Measurements from ENCODE around the gene C12orf54.
A peak's percentile ranks its signal among the peaks of the same experiment; 100 is the strongest.
"Not testable (repeated sequence)": the region's sequence is repeated elsewhere in the genome, so short reads cannot be mapped to it uniquely, and the experiment has no call there.

The C12orf54 gene

GRCh38 chr12:48452961-48453360, 29.3 kb upstream of the C12orf54 start:
- not testable (repeated sequence) for DNase-seq; H2BK12ac ChIP-seq (ENCODE audit: low read length in 2 of 2)
- WGBS = 55% methylated on average over 1 of the region's 2 CpGs

GRCh38 chr12:48454667-48455066, 27.6 kb upstream of the C12orf54 start:
- Histone ChIP-seq H2AK5ac (ENCODE audit: low read length, severe bottlenecking) (no peak overlapping the region), H3K27ac (ENCODE audit: low read length, poor library complexity, severe bottlenecking) (no peak overlapping the region), H3K14ac (ENCODE audit: low read length in 2 of 2) (no peak overlapping the region), H3K4me1 (ENCODE audit: control insufficient read depth, insufficient read depth, low read depth, low read length) (no peaks in the 10 kb centered on the region), H3K79me1 (replicated peaks; ENCODE audit: low read length, poor library complexity, severe bottlenecking) (no peaks in the 10 kb centered on the region), H3K4me3 (ENCODE audit: insufficient read depth in 1 of 2, low read depth in 1 of 2, low read length in 2 of 2) (no peak overlapping the region), H3K9me3 (ENCODE audit: control insufficient read depth, low read length) (no peaks in the 10 kb centered on the region), H4K91ac (ENCODE audit: low read length) (no peak overlapping the region), H4K8ac (ENCODE audit: low read length) (no peak overlapping the region), H2BK5ac (ENCODE audit: low read depth, low read length, poor library complexity, severe bottlenecking) (no peak overlapping the region), H2AFZ (ENCODE audit: low read depth, low read length) (no peak overlapping the region), H3K4ac (ENCODE audit: low read depth in 1 of 2, low read length in 2 of 2) (no peak overlapping the region), H3K23ac (ENCODE audit: low read length in 2 of 2) (no peak overlapping the region), H3K36me3 (ENCODE audit: control insufficient read depth in 1 of 2, insufficient read depth in 2 of 2, low read depth in 1 of 2, low read length in 2 of 2) (no peaks in the 10 kb centered on the region), H2BK15ac (ENCODE audit: low read depth, poor library complexity, severe bottlenecking) (no peak overlapping the region), H3K9ac (ENCODE audit: low read length) (peak overlapping the region; percentile 52), H3K4me2 (ENCODE audit: low read length, poor library complexity, severe bottlenecking) (no peak overlapping the region), H3K18ac (ENCODE audit: low read depth in 1 of 2, low read length in 2 of 2) (no peak overlapping the region), H2BK12ac (ENCODE audit: low read length in 2 of 2) (no peak overlapping the region), H2BK120ac (ENCODE audit: low read depth, low read length) (no peak overlapping the region), H3K27me3 (ENCODE audit: control insufficient read depth in 1 of 2, insufficient read depth in 1 of 2, low read length in 2 of 2) (peaks cover 0 to 3% of the 10 kb centered on the region in 2 experiments)
- DNase-seq = peak; percentile 20
- no CpG with 5 or more reads among the region's 1 CpG for WGBS

More at GRCh38 chr12:48452961-48453360, 29.3 kb upstream of the C12orf54 start:
- H3K4me2 ChIP-seq (ENCODE audit: low read length, poor library complexity, severe bottlenecking); H2BK15ac ChIP-seq (ENCODE audit: low read depth, poor library complexity, severe bottlenecking); H3K4ac ChIP-seq (ENCODE audit: low read depth in 1 of 2, low read length in 2 of 2); H4K91ac ChIP-seq (ENCODE audit: low read length); H3K18ac ChIP-seq (ENCODE audit: low read depth in 1 of 2, low read length in 2 of 2); H3K23ac ChIP-seq (ENCODE audit: low read length in 2 of 2); H2BK5ac ChIP-seq (ENCODE audit: low read depth, low read length, poor library complexity, severe bottlenecking); H2AK5ac ChIP-seq (ENCODE audit: low read length, severe bottlenecking); H3K27me3 ChIP-seq (ENCODE audit: control insufficient read depth in 1 of 2, insufficient read depth in 1 of 2, low read length in 2 of 2); H3K9ac ChIP-seq (ENCODE audit: low read length); H3K4me1 ChIP-seq (ENCODE audit: control insufficient read depth, insufficient read depth, low read depth, low read length); H2AFZ ChIP-seq (ENCODE audit: low read depth, low read length); H2BK120ac ChIP-seq (ENCODE audit: low read depth, low read length); H3K27ac ChIP-seq (ENCODE audit: low read length, poor library complexity, severe bottlenecking); H3K9me3 ChIP-seq (ENCODE audit: control insufficient read depth, low read length); H3K14ac ChIP-seq (ENCODE audit: low read length in 2 of 2); H4K8ac ChIP-seq (ENCODE audit: low read length); H3K36me3 ChIP-seq (ENCODE audit: control insufficient read depth in 1 of 2, insufficient read depth in 2 of 2, low read depth in 1 of 2, low read length in 2 of 2); H3K4me3 ChIP-seq (ENCODE audit: insufficient read depth in 1 of 2, low read depth in 1 of 2, low read length in 2 of 2); H3K79me1 ChIP-seq (replicated peaks; ENCODE audit: low read length, poor library complexity, severe bottlenecking): not testable (repeated sequence)

GRCh38 chr12:48455116-48455515, 27.2 kb upstream of the C12orf54 start:
- H3K4ac ChIP-seq (ENCODE audit: low read depth in 1 of 2, low read length in 2 of 2) = no peak overlapping the region
- H2AK5ac ChIP-seq (ENCODE audit: low read length, severe bottlenecking) = no peak overlapping the region
- DNase-seq = no peak
- 78% methylated on average over 1 of the region's 2 CpGs for WGBS
- H3K36me3 ChIP-seq (ENCODE audit: control insufficient read depth in 1 of 2, insufficient read depth in 2 of 2, low read depth in 1 of 2, low read length in 2 of 2) = no peaks in the 10 kb centered on the region
- no peak overlapping the region for H3K18ac ChIP-seq (ENCODE audit: low read depth in 1 of 2, low read length in 2 of 2)
- H2BK12ac ChIP-seq (ENCODE audit: low read length in 2 of 2) = no peak overlapping the region
- no peaks in the 10 kb centered on the region for H3K9me3 ChIP-seq (ENCODE audit: control insufficient read depth, low read length)
- no peak overlapping the region for H3K23ac ChIP-seq (ENCODE audit: low read length in 2 of 2)
- no peak overlapping the region for H3K9ac ChIP-seq (ENCODE audit: low read length)
- H4K8ac ChIP-seq (ENCODE audit: low read length) = no peak overlapping the region
- H2BK15ac ChIP-seq (ENCODE audit: low read depth, poor library complexity, severe bottlenecking) = no peak overlapping the region
- H2BK120ac ChIP-seq (ENCODE audit: low read depth, low read length) = no peak overlapping the region
- no peaks in the 10 kb centered on the region for H3K4me1 ChIP-seq (ENCODE audit: control insufficient read depth, insufficient read depth, low read depth, low read length)
- peaks cover 0 to 3% of the 10 kb centered on the region in 2 experiments for H3K27me3 ChIP-seq (ENCODE audit: control insufficient read depth in 1 of 2, insufficient read depth in 1 of 2, low read length in 2 of 2)
- no peak overlapping the region for H4K91ac ChIP-seq (ENCODE audit: low read length)
- no peaks in the 10 kb centered on the region for H3K79me1 ChIP-seq (replicated peaks; ENCODE audit: low read length, poor library complexity, severe bottlenecking)
- no peak overlapping the region for H3K14ac ChIP-seq (ENCODE audit: low read length in 2 of 2)
- H2BK5ac ChIP-seq (ENCODE audit: low read depth, low read length, poor library complexity, severe bottlenecking) = no peak overlapping the region
- H2AFZ ChIP-seq (ENCODE audit: low read depth, low read length) = no peak overlapping the region
- no peak overlapping the region for H3K4me3 ChIP-seq (ENCODE audit: insufficient read depth in 1 of 2, low read depth in 1 of 2, low read length in 2 of 2)
- no peak overlapping the region for H3K27ac ChIP-seq (ENCODE audit: low read length, poor library complexity, severe bottlenecking)
- H3K4me2 ChIP-seq (ENCODE audit: low read length, poor library complexity, severe bottlenecking) = no peak overlapping the region

- no peak overlapping the region for H3K4ac ChIP-seq (ENCODE audit: low read depth in 1 of 2, low read length in 2 of 2)
- peaks cover 0 to 3% of the 10 kb centered on the region in 2 experiments for H3K27me3 ChIP-seq (ENCODE audit: control insufficient read depth in 1 of 2, insufficient read depth in 1 of 2, low read length in 2 of 2)
- H4K8ac ChIP-seq (ENCODE audit: low read length) = no peak overlapping the region
- H3K36me3 ChIP-seq (ENCODE audit: control insufficient read depth in 1 of 2, insufficient read depth in 2 of 2, low read depth in 1 of 2, low read length in 2 of 2) = no peaks in the 10 kb centered on the region
- H3K9me3 ChIP-seq (ENCODE audit: control insufficient read depth, low read length) = no peaks in the 10 kb centered on the region
- no peak overlapping the region for H2AFZ ChIP-seq (ENCODE audit: low read depth, low read length)
- H2BK12ac ChIP-seq (ENCODE audit: low read length in 2 of 2) = no peak overlapping the region
- H3K4me2 ChIP-seq (ENCODE audit: low read length, poor library complexity, severe bottlenecking) = no peak overlapping the region
- H3K4me3 ChIP-seq (ENCODE audit: insufficient read depth in 1 of 2, low read depth in 1 of 2, low read length in 2 of 2) = no peak overlapping the region
- no peaks in the 10 kb centered on the region for H3K4me1 ChIP-seq (ENCODE audit: control insufficient read depth, insufficient read depth, low read depth, low read length)
- no peak overlapping the region for H3K14ac ChIP-seq (ENCODE audit: low read length in 2 of 2)
- no peak for DNase-seq
- 84% methylated on average over 6 of the region's 6 CpGs for WGBS
- no peak overlapping the region for H3K18ac ChIP-seq (ENCODE audit: low read depth in 1 of 2, low read length in 2 of 2)
- no peak overlapping the region for H2BK15ac ChIP-seq (ENCODE audit: low read depth, poor library complexity, severe bottlenecking)
- H2BK120ac ChIP-seq (ENCODE audit: low read depth, low read length) = no peak overlapping the region
- no peak overlapping the region for H2AK5ac ChIP-seq (ENCODE audit: low read length, severe bottlenecking)
- H2BK5ac ChIP-seq (ENCODE audit: low read depth, low read length, poor library complexity, severe bottlenecking) = no peak overlapping the region
- no peak overlapping the region for H3K27ac ChIP-seq (ENCODE audit: low read length, poor library complexity, severe bottlenecking)
- no peaks in the 10 kb centered on the region for H3K79me1 ChIP-seq (replicated peaks; ENCODE audit: low read length, poor library complexity, severe bottlenecking)
- no peak overlapping the region for H3K23ac ChIP-seq (ENCODE audit: low read length in 2 of 2)
- no peak overlapping the region for H3K9ac ChIP-seq (ENCODE audit: low read length)
- no peak overlapping the region for H4K91ac ChIP-seq (ENCODE audit: low read length)
Measured at GRCh38 chr12:48459259-48459658, 23.0 kb upstream of the C12orf54 start.
